Activated naive CD4-positive, alpha-beta T cell treated with anti-CD3 and anti-CD28 coated beads, Interleukin-2, amount 10 ng/mL, durations not matched to agents 7 days and 5 days (primary cell): ENCODE measurements around the gene SERINC5.

Experiments
- CTCF ChIA-PET: fragments of 350-600 bp; sonication (Branson Sonifier 250); formaldehyde crosslinking; loops from one replicate; lab custom pipeline; 2021; ENCODE audit warnings: antibody characterized with exemption; lab: Charles Lee
- DNase-seq: peaks from one replicate; pipeline ENCODE4 v3.0.0-alpha.2; 2020
- H3K27ac Mint-ChIP-seq: one replicate; pipeline ENCODE4 v1.8.0; 2021; ENCODE audit warnings: mild to moderate bottlenecking, moderate library complexity, mixed read lengths
- H3K27me3 Mint-ChIP-seq: one replicate; pipeline ENCODE4 v1.8.0; 2021; ENCODE audit warnings: mild to moderate bottlenecking, mixed read lengths
- H3K36me3 Mint-ChIP-seq: one replicate; pipeline ENCODE4 v1.8.0; 2021; ENCODE audit warnings: mixed read lengths
- H3K4me1 Mint-ChIP-seq: one replicate; pipeline ENCODE4 v1.8.0; 2021; ENCODE audit warnings: mixed read lengths
- H3K4me3 Mint-ChIP-seq: one replicate; pipeline ENCODE4 v1.8.0; 2021; ENCODE audit warnings: mild to moderate bottlenecking, moderate library complexity, mixed read lengths
- H3K9me3 Mint-ChIP-seq: one replicate; pipeline ENCODE4 v1.8.0; 2021; ENCODE audit warnings: mixed read lengths

Gene SERINC5

DNA sequence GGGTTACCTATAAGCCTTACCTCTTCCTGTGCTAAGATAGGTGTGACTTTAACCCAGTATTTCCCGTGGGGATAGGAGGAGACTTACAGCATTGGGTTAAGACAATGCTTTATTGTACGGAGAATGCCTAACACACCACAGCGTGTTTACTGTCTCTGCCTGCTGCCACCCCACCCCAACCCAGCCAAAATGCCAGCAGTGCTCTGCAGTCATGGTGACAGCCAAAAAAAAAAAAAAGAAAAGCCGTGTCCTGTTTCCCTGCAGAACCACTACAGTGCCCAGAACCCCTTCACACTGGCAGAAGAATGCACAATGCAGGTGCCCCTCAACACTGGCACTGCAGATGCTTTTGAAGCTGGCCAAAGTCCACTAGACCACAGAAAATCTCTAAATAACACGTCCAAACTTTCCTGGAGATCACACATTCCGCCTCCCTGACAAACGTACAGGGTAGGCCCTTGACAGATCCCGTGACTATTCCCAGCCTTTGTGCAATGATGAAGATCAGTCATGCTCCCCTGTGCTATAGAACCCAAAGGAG lies 102.2 kb downstream of the SERINC5 start:
- no peaks in the 10 kb centered on the region for H3K9me3 Mint-ChIP-seq
- H3K27me3 Mint-ChIP-seq: no peaks in the 10 kb centered on the region
- peaks cover 68% of the 10 kb centered on the region for H3K4me1 Mint-ChIP-seq
- CTCF ChIA-PET: interaction anchor here (1.0 kb wide), 1 partner anchor 70 kb away, joined by 3 read pairs; no protein-coding TSS in a partner anchor
- peak overlapping the region; percentile 97 for H3K27ac Mint-ChIP-seq
- H3K36me3 Mint-ChIP-seq: peaks cover 82% of the 10 kb centered on the region
- H3K4me3 Mint-ChIP-seq: peak overlapping the region; percentile 48
- peak; percentile 57 for DNase-seq

GRCh38 chr5:80152778-80153177 lies 103.1 kb downstream of the SERINC5 start:
- Mint-ChIP-seq H3K4me3 (peak overlapping the region; percentile 48), H3K36me3 (peaks cover 80% of the 10 kb centered on the region), H3K27ac (peak overlapping the region; percentile 97), H3K9me3 (no peaks in the 10 kb centered on the region), H3K27me3 (no peaks in the 10 kb centered on the region), H3K4me1 (peaks cover 68% of the 10 kb centered on the region)
- CTCF ChIA-PET: no interaction called here
- DNase-seq: no peak

DNA sequence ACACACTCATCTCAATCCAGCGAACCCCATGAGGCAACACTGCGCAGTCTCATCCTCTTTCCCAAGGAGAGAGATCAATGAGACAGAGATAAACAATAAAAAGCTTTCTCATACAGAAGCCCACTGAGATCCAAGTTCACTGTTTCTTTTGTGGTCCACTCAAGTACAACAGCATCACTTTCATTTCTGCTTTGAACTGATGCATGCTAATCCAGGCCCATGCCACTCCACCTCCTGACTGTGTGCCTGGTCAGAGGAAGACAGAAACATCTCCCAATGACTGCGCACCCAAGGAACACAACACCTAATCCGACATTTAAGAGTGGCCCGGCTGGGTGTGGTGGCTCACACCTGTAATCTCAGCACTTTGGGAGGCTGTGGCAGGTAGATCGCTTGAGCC lies 104.0 kb downstream of the SERINC5 start:
- no peaks in the 10 kb centered on the region for H3K9me3 Mint-ChIP-seq
- no peak overlapping the region for H3K4me3 Mint-ChIP-seq
- DNase-seq: no peak
- peak overlapping the region; percentile 97 for H3K27ac Mint-ChIP-seq
- peaks cover 81% of the 10 kb centered on the region for H3K36me3 Mint-ChIP-seq
- H3K4me1 Mint-ChIP-seq: peaks cover 75% of the 10 kb centered on the region
- CTCF ChIA-PET: no interaction called here
- no peaks in the 10 kb centered on the region for H3K27me3 Mint-ChIP-seq

- H3K4me1 Mint-ChIP-seq: peaks cover 74% of the 10 kb centered on the region
- H3K27ac Mint-ChIP-seq: peak overlapping the region; percentile 97
- peaks cover 81% of the 10 kb centered on the region for H3K36me3 Mint-ChIP-seq
- no peak for DNase-seq
- no peaks in the 10 kb centered on the region for H3K9me3 Mint-ChIP-seq
- H3K27me3 Mint-ChIP-seq: no peaks in the 10 kb centered on the region
- peak overlapping the region; percentile 1 for H3K4me3 Mint-ChIP-seq
- CTCF ChIA-PET: interaction anchor here (1.1 kb wide), 1 partner anchor 9 kb away, joined by 3 read pairs; no protein-coding TSS in a partner anchor
Measured at GRCh38 chr5:80150731-80151130, 105.1 kb downstream of the SERINC5 start.

DNA sequence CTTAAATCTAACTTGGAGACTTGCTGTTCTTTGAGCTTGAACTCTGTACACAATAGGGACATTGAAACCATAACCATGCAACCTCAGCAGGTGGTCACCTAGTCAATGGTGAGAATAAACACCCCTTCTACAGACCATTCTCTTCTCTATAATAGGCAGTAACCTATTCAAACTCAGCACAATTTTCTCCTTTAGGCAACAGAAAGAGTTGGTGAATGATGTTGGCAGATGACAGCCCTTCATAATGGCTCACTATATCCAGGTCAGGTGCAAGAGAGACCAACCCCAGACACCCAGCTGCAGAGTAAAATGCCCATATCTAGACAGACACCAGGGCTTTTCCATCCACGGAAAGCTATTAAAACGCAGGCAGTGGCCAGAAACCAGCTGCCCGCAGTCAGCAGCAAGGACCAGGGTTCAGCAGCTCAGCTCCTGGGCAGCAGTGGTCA lies 106.7 kb downstream of the SERINC5 start:
- no peak overlapping the region for H3K4me3 Mint-ChIP-seq
- H3K27ac Mint-ChIP-seq: peak overlapping the region; percentile 25
- H3K36me3 Mint-ChIP-seq: peaks cover 83% of the 10 kb centered on the region
- H3K9me3 Mint-ChIP-seq: no peaks in the 10 kb centered on the region
- H3K27me3 Mint-ChIP-seq: no peaks in the 10 kb centered on the region
- no peak for DNase-seq
- H3K4me1 Mint-ChIP-seq: peaks cover 73% of the 10 kb centered on the region
- CTCF ChIA-PET: interaction anchor here (0.6 kb wide), 1 partner anchor 125 kb away, joined by 4 read pairs; no protein-coding TSS in a partner anchor

DNA sequence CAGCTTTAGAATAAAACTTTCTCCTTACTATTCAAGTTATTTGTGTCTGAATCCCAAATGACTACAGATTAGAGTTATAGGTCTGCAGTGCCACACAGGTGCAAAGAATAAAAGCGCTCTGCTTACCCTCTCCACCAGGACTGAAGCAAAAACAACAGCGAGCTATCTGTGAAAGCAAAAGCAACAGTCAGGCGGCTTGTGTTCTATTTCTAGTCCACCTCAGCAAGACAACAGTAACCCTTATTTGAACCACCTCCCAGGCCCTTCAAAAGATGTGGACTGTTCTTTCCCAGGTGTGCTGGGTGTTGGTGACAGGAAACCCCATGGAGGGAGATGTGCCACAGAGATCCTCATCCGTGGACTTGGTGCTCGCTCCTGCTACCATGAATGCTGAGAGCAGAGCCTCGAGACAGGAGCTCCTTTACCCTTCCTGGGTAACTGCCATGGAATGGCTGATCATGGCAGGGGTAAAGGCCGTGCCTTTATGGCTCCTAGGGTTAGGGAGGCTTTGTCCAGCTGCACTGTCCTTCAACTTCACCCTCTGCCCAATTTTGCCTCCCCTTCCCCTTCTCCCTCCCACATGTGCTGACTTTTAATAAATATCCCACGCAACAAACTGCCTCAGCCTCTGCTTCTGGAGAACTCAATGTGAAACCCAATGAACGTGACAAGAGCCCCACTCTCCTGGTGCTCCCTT lies 108.6 kb downstream of the SERINC5 start:
- no peaks in the 10 kb centered on the region for H3K27me3 Mint-ChIP-seq
- H3K27ac Mint-ChIP-seq: peak overlapping the region; percentile 33
- no peak overlapping the region for H3K4me3 Mint-ChIP-seq
- CTCF ChIA-PET: no interaction called here
- no peak for DNase-seq
- H3K36me3 Mint-ChIP-seq: peaks cover 87% of the 10 kb centered on the region
- peaks cover 71% of the 10 kb centered on the region for H3K4me1 Mint-ChIP-seq
- no peaks in the 10 kb centered on the region for H3K9me3 Mint-ChIP-seq

- no peak for DNase-seq
- Mint-ChIP-seq H3K4me1 (peaks cover 71% of the 10 kb centered on the region), H3K4me3 (no peak overlapping the region), H3K27ac (peak overlapping the region; percentile 15), H3K36me3 (peaks cover 87% of the 10 kb centered on the region), H3K9me3 (no peaks in the 10 kb centered on the region), H3K27me3 (no peaks in the 10 kb centered on the region)
- CTCF ChIA-PET: no interaction called here
Measured at GRCh38 chr5:80146046-80146445, 109.8 kb downstream of the SERINC5 start.

DNA sequence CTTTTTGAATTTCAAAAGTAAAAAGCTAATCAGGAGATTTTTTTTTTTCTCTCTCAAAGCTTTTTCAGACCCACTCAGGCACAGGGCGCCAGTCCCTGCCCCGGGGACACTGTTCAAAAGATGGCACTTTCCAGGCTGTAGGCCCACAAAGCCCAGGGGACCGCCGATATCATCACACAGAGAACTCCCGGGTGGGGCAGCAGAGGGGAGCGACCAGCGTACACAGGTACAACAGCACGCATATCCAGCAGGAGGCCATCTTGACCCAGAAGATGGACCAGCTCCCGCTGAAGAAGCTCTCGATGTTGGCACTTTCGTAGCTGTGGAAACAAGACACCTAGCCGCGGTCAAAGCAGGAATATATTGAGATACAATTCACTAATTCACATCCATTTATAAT lies 112.4 kb downstream of the SERINC5 start:
- Mint-ChIP-seq H3K4me3 (no peak overlapping the region), H3K9me3 (no peaks in the 10 kb centered on the region), H3K4me1 (peaks cover 74% of the 10 kb centered on the region), H3K36me3 (peaks cover 82% of the 10 kb centered on the region), H3K27me3 (no peaks in the 10 kb centered on the region), H3K27ac (no peak overlapping the region)
- CTCF ChIA-PET: no interaction called here
- DNase-seq: no peak

- Mint-ChIP-seq H3K27me3 (no peaks in the 10 kb centered on the region), H3K4me1 (peaks cover 79% of the 10 kb centered on the region), H3K4me3 (no peak overlapping the region), H3K27ac (peak overlapping the region; percentile 82), H3K36me3 (peaks cover 83% of the 10 kb centered on the region), H3K9me3 (no peaks in the 10 kb centered on the region)
- DNase-seq: no peak
- CTCF ChIA-PET: no interaction called here
Measured at GRCh38 chr5:80142996-80143395, 112.9 kb downstream of the SERINC5 start.

- H3K27me3 Mint-ChIP-seq: no peaks in the 10 kb centered on the region
- DNase-seq: no peak
- no peaks in the 10 kb centered on the region for H3K9me3 Mint-ChIP-seq
- peaks cover 80% of the 10 kb centered on the region for H3K4me1 Mint-ChIP-seq
- H3K36me3 Mint-ChIP-seq: peaks cover 80% of the 10 kb centered on the region
- CTCF ChIA-PET: interaction anchor here (1.1 to 1.9 kb wide), 3 partner anchors 9 to 168 kb away, joined by 3 to 4 read pairs (median 4); no protein-coding TSS in a partner anchor
- peak overlapping the region; percentile 88 for H3K27ac Mint-ChIP-seq
- no peak overlapping the region for H3K4me3 Mint-ChIP-seq
Measured at GRCh38 chr5:80141681-80142080, 114.2 kb downstream of the SERINC5 start.

- H3K9me3 Mint-ChIP-seq: no peaks in the 10 kb centered on the region
- no peak overlapping the region for H3K4me3 Mint-ChIP-seq
- peaks cover 82% of the 10 kb centered on the region for H3K4me1 Mint-ChIP-seq
- H3K27me3 Mint-ChIP-seq: no peaks in the 10 kb centered on the region
- H3K27ac Mint-ChIP-seq: peak overlapping the region; percentile 88
- DNase-seq: no peak
- CTCF ChIA-PET: interaction anchor here (1.1 to 1.9 kb wide), 3 partner anchors 9 to 168 kb away, joined by 3 to 4 read pairs (median 4); no protein-coding TSS in a partner anchor
- peaks cover 82% of the 10 kb centered on the region for H3K36me3 Mint-ChIP-seq
Measured at GRCh38 chr5:80141147-80141671, 114.6 kb downstream of the SERINC5 start.

DNA sequence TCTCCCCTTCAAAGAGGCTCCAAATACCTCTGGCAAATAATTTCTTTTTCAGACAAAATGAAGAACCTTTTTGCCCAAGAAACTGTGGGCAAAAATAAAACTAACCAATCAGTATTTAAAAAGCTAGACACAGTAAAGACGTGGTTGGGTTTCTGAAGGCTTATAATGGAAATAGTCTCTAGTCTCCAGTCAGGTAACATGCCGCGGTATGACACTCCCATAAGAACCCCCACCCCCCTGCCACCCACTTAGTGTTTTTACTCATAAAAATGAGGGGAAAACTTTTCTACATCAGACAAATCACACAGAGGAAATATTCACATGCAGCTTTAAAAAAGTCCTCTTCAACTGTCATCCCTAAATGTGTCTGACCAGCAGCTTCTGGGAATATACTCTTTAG lies 115.4 kb downstream of the SERINC5 start:
- peak overlapping the region; percentile 88 for H3K27ac Mint-ChIP-seq
- H3K4me1 Mint-ChIP-seq: peaks cover 90% of the 10 kb centered on the region
- no peak for DNase-seq

DNA sequence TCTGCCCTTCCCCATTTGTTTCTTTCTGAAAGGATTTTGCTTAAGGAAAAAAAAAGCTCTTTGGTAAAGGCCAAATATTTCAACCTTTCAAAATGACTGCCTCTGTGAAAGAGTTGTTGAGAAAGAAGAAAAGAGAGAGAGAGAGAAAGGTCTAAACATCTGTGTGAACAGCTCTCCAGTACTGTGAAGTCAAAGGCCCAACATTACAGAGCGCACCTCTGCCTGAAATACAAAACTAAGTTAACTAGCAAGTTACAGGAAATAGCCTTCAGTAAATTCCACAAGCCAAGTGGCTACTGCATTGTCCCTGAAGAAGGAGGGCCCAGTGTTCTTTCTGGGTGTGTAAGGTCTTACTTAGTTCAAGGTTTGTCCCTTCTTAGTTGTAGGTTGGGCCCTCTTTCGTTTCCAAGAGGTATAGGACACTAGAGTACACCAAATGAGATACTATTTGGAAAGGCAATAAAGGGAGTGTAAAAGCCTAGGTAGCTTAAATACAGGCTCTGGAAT lies 116.3 kb downstream of the SERINC5 start:
- Mint-ChIP-seq H3K9me3 (no peaks in the 10 kb centered on the region), H3K27ac (peak overlapping the region; percentile 88), H3K4me3 (no peak overlapping the region), H3K36me3 (peaks cover 78% of the 10 kb centered on the region), H3K27me3 (no peaks in the 10 kb centered on the region), H3K4me1 (peaks cover 96% of the 10 kb centered on the region)
- DNase-seq: no peak
- CTCF ChIA-PET: interaction anchor here (0.6 to 1.3 kb wide), 4 partner anchors 9 to 342 kb away, joined by 3 to 5 read pairs (median 3); no protein-coding TSS in a partner anchor

More for the DNA sequence above, 115.4 kb downstream of the SERINC5 start:
- Mint-ChIP-seq H3K36me3 (peaks cover 78% of the 10 kb centered on the region), H3K27me3 (no peaks in the 10 kb centered on the region), H3K9me3 (no peaks in the 10 kb centered on the region), H3K4me3 (peak overlapping the region; percentile 21)
- CTCF ChIA-PET: interaction anchor here (1.9 kb wide), 1 partner anchor 169 kb away, joined by 4 read pairs; no protein-coding TSS in a partner anchor

DNA sequence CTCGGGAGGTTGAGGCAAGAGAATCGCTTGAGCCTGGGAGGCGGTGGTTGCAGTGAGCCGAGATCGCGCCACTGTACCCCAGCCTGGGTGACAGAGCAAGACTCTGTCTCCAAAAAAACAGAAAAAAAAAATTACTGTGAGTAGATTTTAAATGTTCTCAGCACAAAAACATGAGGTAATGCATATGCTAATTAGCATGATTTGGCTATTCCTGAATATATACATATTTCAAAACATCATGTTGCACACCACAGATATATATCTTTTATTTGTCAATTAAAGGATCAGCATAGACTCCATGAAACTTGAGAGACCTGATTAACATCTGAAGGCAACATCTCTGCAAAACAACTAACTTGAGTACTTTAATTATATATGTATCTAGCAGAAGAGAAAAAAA lies 117.4 kb downstream of the SERINC5 start:
- Mint-ChIP-seq H3K4me3 (no peak overlapping the region), H3K27ac (peak overlapping the region; percentile 97), H3K9me3 (no peaks in the 10 kb centered on the region)

More for the DNA sequence above, 117.4 kb downstream of the SERINC5 start:
- peaks cover 77% of the 10 kb centered on the region for H3K36me3 Mint-ChIP-seq
- no peak for DNase-seq
- H3K4me1 Mint-ChIP-seq: peaks cover 96% of the 10 kb centered on the region
- CTCF ChIA-PET: interaction anchor here (1.3 kb wide), 1 partner anchor 343 kb away, joined by 3 read pairs; no protein-coding TSS in a partner anchor
- no peaks in the 10 kb centered on the region for H3K27me3 Mint-ChIP-seq
